GM21447 (cell line): ENCODE data around the gene MEX3A.
"Not testable (repeated sequence)": the region's sequence is repeated elsewhere in the genome, so short reads cannot be mapped to it uniquely, and the experiment has no call there.

Source experiments
- ATAC-seq: cut with Tn5 transposase; IDR thresholded peaks from one replicate; pipeline ENCODE4 v1.9.1; 2021; ENCODE audit not compliant: unreplicated experiment

MEX3A gene, protein sequence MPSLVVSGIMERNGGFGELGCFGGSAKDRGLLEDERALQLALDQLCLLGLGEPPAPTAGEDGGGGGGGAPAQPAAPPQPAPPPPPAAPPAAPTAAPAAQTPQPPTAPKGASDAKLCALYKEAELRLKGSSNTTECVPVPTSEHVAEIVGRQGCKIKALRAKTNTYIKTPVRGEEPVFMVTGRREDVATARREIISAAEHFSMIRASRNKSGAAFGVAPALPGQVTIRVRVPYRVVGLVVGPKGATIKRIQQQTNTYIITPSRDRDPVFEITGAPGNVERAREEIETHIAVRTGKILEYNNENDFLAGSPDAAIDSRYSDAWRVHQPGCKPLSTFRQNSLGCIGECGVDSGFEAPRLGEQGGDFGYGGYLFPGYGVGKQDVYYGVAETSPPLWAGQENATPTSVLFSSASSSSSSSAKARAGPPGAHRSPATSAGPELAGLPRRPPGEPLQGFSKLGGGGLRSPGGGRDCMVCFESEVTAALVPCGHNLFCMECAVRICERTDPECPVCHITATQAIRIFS

DNA sequence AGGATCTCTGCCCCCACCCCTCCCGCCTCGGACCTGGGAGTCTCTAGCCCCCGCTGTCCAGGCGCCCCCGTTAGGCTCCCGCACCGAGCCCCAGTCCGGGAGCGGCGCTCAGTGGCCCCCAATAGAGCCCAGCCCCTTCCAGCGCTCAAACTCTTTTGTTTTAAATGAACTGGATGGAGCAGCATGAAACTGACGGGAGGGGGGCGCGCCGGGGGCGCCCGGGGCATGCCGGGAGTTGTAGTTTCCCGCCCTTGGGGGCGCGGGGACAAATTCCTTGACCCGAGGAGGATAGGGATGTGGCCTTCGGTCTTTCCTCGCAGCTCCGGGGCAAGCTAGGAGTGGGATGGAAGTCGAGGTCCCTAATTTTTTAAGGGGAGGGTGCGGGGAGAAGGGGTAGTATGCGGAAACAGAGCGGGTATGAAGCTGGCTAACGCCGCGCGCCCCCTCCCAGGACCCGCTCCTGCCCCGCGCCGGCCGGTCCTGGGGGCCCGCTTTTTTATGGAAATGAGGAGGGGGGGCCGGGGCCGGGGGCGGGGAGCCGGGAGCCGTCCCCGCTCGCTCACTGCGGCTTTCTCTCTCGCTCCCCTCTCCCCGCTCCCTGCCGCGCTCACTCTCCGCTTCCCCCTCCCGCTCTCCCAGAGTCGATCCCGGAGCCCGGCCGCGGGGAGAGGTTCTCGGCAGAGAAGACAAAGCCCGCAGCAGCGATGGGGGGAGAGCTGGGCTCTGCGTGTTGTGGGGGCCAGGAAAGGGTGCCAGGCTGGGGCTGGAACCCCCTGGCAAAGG, at the start of gene MEX3A:
Gene MEX3A (minus strand): TSS at position 157 of the 783 bp plus-strand sequence. CDS start 467 bp downstream, outside the sequence.
- ATAC-seq, result no peak

DNA sequence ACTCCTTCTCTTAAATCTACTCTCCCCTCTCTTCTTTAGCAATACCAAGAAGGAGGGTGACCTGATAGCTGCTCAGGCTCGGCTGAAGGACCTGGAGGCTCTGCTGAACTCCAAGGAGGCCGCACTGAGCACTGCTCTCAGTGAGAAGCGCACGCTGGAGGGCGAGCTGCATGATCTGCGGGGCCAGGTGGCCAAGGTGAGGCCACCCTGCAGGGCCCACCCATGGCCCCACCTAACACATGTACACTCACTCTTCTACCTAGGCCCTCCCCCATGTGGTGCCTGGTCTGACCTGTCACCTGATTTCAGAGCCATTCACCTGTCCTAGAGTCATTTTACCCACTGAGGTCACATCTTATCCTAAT, 48.3 kb upstream of the MEX3A start:
- no peak for ATAC-seq

DNA sequence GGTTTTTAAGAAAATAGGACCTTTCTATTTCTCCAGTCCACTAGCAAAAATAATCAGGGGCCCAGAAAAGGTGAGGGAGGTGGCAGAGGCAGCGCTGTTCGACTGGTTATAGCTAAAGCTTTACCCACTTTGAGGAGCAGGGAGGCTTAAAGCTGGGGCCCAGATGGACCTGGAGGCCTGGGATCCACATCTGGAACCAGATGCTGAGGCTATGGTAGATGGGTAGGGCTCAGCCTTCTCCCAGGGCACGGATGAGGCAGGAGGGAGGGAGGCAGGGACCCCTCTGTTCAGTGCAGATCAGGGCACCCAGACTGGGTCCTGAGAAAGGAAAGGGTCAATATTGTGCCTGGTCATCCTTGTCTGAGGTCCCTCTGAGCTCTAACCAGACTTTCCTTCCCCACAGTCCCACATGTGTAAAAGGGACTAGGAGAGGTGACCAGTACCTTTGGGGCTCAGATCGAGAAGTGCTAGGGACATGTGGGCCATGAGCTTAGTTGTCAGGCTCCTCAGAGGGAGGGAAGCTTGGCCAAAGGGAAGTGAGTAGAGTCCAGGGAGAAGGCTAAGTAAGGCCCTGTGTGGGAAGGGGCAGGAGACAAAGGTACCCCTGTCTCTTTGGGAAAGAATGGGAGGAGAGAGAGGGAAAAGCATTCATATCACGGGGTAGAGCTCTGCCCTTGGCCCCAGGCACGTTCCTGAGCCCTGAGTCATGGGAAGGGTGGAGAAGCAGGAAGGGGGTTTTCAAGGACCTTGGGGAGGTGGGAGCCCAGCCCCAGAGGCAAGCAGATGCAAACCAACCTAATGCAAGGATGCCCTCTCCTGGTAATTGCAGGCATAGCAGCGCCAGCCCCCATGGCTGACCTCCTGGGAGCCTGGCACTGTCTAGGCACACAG, 47.7 kb upstream of the MEX3A start:
- no peak for ATAC-seq

DNA sequence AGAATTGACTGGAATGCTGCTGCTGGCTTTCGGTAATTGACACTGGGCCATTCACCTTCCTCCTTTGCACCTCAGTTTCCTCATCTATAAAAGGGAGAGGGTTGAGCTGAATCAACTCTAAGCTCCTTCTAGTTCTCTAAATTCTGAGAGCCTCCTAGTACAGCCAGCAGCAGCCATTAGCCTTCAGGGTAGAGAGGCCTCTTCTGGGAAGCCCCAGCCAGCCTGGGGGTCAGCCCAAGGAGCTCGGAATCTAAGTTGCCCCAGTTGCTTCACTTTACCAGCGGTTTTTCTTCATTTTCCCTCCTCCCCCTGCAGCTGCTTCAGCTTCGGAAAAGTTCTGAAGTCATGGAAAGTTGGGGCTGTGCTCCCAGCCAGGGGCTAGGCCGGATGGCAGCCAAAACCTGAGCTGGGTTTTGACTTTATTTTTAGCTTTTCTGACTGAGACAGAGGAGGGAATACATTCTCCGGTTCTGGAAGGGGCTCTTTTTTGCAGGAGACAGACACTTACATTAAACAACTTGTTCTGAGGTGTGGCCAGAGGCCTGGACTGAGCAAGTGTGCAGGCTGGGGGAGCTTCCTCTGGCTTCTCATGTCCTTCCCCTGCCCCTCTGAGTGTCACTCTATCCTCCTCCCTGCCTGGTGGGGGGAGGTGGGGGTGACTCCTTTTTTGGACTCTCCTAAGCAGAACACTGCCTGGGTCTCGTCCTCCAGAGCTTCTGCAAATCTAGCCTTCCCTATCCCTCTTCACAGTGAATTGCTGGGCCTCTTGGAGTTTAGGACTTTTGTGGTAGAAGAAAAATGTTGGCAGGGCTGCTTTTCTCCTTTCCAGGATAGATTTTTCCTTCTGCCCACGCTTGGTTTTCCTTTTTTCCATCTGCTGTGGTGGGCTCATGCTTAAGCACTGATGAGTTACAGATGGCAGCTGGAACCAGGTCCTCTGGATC, 46.7 kb upstream of the MEX3A start:
- ATAC-seq, result no peak

DNA sequence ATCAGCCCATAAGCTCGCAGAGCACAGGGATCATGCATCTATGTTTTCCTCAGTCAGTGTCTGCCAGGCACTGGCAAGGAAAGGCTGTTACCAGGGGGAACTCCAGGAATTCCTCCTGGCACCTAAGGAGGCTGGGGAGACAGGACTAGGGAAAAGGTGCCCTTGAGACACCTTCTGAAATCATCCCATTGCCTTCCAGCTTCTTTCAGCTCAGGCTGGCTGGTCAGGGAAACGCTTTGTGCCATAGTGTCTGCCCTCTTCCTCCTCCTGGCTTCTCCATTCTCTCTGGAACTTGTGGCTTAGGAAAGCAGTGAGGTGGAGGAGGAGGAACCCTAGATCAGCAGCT, 46.0 kb upstream of the MEX3A start:
- no peak for ATAC-seq

DNA sequence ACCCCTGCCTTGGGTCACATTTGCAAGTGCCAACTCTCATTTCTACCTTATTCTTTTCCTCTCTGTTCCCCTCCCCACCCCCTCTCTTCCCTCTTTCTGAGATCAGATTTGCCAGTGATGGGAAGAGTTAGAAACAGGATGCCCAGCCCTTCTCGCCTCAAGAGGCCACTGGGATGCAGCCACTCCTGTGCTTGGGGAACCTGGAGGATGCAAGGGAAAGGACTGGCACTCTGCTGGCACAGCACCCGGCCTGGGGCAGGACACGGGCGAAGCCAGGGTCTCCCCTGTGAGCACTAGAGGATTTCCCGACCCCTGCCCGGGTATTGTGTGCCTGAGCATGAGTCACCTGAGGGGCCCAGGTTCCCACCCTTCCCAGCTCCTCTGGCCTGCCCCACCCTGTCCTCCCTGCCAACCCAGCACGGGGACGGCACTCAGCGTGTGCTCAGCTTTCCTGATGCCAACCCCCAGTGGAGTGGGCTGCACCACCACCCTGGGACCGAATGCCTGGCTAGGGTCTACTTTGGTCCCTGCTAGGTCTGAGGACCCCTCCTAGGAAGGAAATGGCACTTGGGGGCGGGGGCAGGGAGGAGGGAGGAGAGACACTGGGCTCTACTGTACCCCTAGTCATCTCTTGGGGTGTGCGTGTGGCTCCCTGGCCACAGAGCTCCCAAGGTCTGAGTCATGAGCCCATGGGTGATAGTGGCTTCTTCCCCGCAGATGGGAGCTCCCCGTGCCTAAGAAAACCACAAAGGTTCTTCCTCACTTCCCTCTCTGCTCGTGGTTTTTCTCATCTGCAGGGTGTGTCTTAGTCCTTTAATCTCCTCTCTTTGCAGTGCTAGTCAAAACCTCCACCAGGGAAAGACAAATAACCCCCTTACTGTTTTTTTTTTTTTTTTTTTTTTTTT, 44.6 kb upstream of the MEX3A start:
- ATAC-seq, result peak; percentile 50

DNA sequence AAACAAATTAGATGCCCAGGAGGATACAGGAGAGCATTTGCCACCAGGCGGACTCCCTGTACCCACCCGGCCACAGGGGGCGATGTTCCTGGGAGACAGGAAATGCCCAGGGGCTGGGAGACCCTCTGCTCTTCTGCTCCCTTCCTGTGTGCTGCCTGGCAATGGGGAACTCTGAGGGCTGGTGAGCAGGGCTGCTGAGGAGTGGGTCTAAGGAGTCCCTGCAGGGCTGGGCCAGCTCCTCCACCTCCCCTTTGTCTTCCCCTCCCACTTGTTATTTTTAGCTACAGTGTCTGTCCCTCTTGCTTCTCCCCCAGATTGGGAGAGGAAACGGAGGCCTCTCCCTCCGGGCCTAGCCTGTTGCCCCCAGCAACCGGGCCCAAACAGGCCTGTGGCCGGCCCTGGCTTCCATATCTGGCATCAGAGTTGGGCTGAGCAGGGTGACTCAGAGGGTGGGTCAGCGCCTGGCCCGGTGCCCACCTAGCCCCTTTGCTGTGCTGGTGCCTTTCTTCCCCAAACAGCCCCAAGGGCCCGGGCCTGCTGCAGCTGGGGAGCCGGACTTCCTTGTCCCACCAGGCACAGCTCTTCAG, 43.9 kb upstream of the MEX3A start:
- ATAC-seq, result peak; percentile 40

DNA sequence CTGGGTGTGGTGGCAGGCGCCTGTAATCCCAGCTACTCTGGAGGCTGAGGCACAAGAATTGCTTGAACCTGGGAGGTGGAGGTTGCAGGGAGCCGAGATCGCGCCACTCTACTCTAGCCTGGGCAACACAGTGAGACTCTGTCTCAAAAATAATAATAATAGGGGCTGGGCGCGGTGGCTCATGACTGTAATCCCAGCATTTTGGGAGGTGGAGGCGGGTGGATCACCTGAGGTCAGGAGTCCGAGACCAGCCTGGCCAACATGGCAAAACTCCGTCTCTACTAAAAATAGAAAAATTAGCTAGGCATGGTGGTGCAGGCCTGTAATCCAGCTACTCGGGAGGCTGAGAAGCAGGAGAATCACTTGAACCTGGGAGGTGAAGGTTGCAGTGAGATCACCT, 43.3 kb upstream of the MEX3A start:
- not testable (repeated sequence) for ATAC-seq

DNA sequence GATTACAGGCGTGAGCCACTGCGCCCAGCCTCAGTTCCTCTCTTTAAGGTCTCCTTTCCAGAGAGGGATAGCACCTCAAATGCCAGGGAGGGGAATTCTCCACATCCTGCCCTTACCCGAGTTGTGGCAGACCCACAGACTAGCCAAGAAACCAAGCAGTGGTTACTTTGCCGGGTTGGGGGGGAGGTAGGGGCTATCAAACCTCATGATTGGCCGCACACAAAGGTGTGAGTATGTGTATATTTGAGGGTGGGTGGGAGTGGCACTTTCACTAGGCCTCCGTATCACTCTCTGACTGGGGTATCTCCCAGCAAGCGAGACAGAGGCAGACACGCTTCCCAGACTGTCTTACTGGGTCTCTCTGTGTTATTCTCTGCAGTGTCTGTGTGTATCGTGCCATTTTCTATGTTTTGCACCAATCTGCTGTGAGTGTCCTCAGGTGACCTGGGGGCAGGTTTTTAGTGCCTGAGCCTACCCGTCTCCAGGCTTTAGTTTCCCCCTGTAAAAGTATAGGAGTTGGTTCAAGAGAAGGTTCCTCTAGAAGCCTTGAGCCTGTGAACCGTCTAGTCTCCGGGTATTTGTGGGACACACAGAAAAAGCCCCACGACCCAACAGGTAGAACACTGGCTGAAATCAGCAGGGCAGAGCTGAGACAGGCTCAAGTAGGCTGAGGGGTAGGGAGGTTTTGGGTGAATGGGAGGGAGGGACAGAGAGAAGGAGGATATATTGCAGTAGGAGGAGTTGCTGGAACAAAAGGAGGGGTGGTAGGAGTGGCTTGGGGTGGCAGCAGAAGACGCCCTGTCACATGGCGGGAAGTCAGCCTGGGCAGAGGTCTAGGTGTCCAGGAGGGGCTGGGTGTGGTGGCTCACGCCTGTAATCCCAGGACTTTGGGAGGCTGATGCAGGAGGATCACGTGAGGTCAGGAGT, 42.6 kb upstream of the MEX3A start:
- ATAC-seq, result no peak

DNA sequence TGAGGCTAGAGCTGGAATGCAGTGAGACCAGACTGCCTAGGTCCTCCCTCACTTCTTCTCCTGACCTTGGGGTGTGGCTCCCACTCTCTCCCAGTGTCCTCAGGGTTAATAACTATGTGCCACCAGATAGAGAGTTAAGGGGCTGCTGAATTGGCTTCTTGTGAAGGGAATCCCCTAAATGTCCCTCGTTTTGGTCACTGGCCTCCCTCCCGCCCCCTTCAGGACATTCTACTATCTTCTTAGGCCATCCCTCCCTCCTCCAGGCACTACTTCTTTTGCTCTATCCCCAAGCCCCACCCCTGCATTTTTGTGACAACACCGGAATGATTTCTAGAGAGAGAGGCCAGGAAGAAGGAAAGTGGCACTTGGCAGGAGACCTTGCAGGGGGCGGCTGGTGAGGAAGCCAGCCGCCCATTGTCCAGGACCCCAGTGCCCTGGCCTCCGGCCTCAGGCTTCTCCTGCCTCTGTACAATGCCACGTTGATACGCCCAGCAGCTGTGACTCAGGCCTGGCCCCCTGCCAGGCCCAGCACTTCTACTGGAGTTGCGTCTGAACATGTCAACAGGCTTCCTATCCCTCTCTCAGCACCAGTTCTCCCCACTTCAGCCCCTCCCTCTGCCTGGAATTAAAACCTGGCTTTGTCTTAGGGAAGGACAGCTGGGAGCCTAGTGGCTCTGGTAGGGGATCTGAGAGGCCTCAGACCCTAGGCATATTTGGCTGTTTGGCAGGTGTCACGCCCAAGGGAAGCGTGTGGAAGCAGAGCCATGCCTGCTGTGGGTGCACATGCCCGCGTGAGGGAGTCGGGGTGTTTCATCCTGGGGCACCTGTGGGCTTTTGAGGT, 41.3 kb upstream of the MEX3A start:
- ATAC-seq, result no peak

DNA sequence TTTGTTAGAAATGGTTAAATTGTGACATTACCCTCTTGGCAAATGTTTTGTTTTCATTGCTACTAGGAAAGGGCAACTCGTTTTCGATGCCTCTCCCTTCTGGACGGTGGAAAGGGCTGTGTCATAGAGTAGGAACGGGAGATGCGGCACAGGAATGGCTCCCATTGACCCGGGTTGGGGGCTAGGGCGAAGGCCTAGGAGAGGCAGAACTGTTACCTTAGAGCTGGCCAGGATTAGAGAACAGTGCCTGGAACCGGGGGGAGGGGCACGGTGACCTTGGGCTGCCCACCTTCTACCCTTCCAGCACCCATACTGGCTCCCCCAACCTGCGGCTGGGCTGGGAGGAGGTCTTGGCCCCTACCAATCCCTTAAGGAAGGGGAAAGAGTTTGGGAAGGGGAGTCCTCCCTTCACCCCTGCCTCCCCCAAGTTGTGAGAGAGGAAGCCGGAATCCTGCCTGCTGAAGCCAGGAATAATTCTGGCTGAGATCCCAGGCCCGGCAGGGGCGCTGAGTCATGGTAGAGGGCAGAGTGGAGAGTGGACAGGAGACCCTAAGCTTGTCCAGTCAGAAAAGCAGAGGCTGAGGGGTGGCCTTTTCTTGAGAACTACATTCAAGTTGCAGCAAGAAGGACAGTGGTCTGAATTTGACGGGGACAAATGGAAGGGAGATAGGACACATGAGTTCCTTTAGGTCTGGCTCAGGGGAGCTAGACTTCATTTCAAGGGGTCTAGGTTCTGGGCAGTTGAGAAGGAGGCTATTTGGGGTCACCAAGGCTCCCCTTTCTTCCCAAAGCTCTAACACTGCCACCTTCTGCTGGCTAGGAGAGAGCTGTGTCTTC, 40.5 kb upstream of the MEX3A start:
- ATAC-seq, result no peak

DNA sequence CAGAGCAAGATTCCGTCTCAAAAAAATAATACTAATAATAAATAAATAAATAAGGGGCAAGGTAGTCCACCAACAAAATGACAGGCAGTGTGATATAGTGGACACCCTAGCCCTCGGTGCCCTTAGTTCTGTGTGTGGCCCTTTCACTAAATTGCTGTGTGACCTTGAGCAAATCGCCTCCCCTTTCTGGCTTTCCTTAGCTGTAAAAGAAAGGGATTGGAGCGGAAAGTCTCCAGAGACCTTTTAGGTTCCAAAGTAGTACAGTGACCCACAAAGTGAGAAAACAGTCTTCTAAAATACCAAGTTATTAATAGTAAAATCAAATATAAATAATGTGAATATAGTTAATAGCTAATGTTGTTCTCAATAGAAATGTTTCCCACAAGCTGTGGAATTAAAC, 39.8 kb upstream of the MEX3A start:
- ATAC-seq, result no peak

DNA sequence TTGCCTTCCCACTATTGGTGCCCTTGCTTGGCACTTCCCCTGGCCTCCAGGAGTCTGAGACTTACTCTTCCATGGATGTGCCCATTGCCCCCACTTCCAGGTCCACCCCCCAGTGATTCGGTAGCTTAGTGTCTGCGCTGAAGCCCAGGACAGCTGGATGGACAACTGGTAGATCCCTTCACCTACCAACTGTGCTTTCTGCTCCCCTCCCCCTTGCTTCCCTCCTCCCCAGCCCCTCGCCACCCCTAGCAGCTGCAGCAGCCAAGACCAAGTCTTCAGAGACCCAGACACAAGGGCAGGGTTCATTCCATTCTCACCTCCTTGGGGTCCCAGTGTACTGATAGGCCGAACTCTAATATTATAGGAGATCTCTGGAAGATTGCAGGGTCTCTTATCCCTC, 39.2 kb upstream of the MEX3A start:
- ATAC-seq, result no peak

DNA sequence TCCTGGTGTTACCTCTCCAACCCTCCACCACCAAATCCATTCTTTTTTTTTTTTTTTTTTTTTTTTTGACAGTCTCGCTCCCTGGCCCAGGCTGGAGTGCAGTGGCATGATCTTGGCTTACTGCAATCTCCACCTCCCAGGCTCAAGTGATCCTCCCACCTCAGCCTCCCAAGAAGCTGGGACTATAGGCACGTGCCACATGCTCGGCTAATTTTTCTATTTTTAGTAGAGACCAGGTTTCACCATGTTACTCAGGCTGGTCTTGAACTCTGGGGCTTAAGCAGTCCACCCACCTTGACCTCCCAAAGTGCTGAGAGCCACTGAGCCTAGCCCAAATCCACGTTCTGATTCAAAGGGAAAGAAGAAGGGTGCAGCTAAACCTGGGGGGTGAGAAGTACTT, 38.7 kb upstream of the MEX3A start:
- ATAC-seq, result not testable (repeated sequence)

DNA sequence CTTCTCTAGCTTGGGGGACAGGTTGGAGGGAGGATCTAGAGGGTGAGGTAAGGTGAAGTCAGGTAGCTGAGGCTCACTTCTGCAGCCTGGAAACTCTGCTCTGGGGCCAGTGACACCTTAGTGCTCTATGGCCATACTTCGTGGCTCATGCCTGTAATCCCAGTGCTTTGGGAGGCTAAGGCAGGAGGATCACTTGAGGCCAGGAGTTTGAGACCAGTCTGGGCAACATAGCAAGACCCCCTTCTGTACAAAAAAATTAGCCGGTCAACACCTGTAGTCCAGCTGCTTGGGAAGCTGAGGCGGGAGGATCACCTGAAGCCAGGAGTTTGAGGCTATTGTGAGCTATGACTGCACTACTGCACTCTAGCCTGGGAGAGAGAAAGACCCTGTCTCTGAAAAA, 38.1 kb upstream of the MEX3A start:
- ATAC-seq, result no peak
